CD4-positive, alpha-beta T cell (primary cell): ENCODE data around the gene ALK. TPM values are rescaled to one million over a fixed set of nuclear protein-coding genes. Genes with fewer than 3 reads are reported as not detected.
"Not testable (repeated sequence)": the region's sequence is repeated elsewhere in the genome, so short reads cannot be mapped to it uniquely, and the experiment has no call there.

ENCODE experiments used
- ATAC-seq: fragments of 200-7000 bp; cut with Tn5 transposase; one replicate; pipeline ENCODE4 v1.10.0; 2022; ENCODE audit warnings: mild to moderate bottlenecking; ENCODE audit not compliant: poor library complexity
- CTCF ChIA-PET: fragments of 350-600 bp; sonication (Branson Sonifier 250); formaldehyde crosslinking; loops from one replicate; lab custom pipeline; 2021; ENCODE audit warnings: antibody characterized with exemption, inconsistent platforms; lab: Charles Lee
- POLR2A ChIA-PET: fragments of 350-600 bp; sonication (Branson Sonifier 250); formaldehyde crosslinking; loops from one replicate; lab custom pipeline; 2021; ENCODE audit warnings: antibody characterized with exemption, inconsistent platforms; lab: Charles Lee
- DNase-seq, 14 experiments: peaks; one replicate each; pipeline ENCODE4 v3.0.0-alpha.2; 2013 to 2020; ENCODE audit warnings: mixed read lengths in 2 of 14
- H3K27ac ChIP-seq, 2 donors: one replicate each; pipeline versions ENCODE4 v1.5.1 to v1.7.0; 2013; ENCODE audit warnings: low read length in 2 of 2, low read depth in 1 of 2, mild to moderate bottlenecking in 1 of 2
- H3K27me3 ChIP-seq, 2 experiments: 1 replicate in 1 of 2; 2 replicates in 1 of 2; pipeline versions ENCODE4 v1.6.1 to v1.7.0; 2013; ENCODE audit warnings: low read length in 2 of 2, control low read depth in 1 of 2, mild to moderate bottlenecking in 1 of 2, moderate library complexity in 1 of 2; ENCODE audit not compliant: insufficient read depth in 2 of 2, control insufficient read depth in 1 of 2
- H3K36me3 ChIP-seq: one replicate; pipeline ENCODE4 v1.6.1; 2013; ENCODE audit warnings: low read length, control low read depth; ENCODE audit not compliant: insufficient read depth
- H3K4me1 ChIP-seq: one replicate; pipeline ENCODE4 v1.6.1; 2013; ENCODE audit warnings: low read length, control low read depth; ENCODE audit not compliant: insufficient read depth
- H3K4me3 ChIP-seq: one replicate; pipeline ENCODE4 v1.5.1; 2013; ENCODE audit warnings: mild to moderate bottlenecking, low read length, moderate library complexity
- H3K9me3 ChIP-seq, 2 experiments: 1 replicate in 1 of 2; 2 replicates in 1 of 2; pipeline versions ENCODE4 v1.6.1 to v1.7.0; 2013; ENCODE audit warnings: low read length in 2 of 2, mild to moderate bottlenecking in 2 of 2, control low read depth in 1 of 2, moderate library complexity in 1 of 2; ENCODE audit not compliant: control insufficient read depth in 1 of 2, insufficient read depth in 1 of 2
- H3K27ac Mint-ChIP-seq: one replicate; pipeline ENCODE4 v1.8.0; 2020; ENCODE audit warnings: mixed read lengths
- H3K27me3 Mint-ChIP-seq: one replicate; pipeline ENCODE4 v1.8.0; 2021; ENCODE audit warnings: mixed read lengths
- H3K36me3 Mint-ChIP-seq: one replicate; pipeline ENCODE4 v1.8.0; 2021; ENCODE audit warnings: low read depth, mixed read lengths
- H3K4me1 Mint-ChIP-seq: one replicate; pipeline ENCODE4 v1.8.0; 2021; ENCODE audit warnings: low read depth, mixed read lengths
- H3K4me3 Mint-ChIP-seq: one replicate; pipeline ENCODE4 v1.8.0; 2020; ENCODE audit warnings: mild to moderate bottlenecking, mixed read lengths
- H3K9me3 Mint-ChIP-seq: one replicate; pipeline ENCODE4 v1.8.0; 2020; ENCODE audit warnings: mixed read lengths
- intact Hi-C, 2 experiments: fragments of 100-400 bp; cut with DNase I in 1 of 2; cut with micrococcal nuclease in 1 of 2; formaldehyde crosslinking; loops; one replicate each; pipeline versions ENCODE4 v1.15.1 to v1.9.0; 2023 to 2025; cut with DNase I, micrococcal nuclease
- total RNA-seq, 174 experiments: library from RNA in 2 of 174; stranded (reverse) in 2 of 174; gene quantifications; one replicate each; pipeline ENCODE4 v1.2.3 and lab custom pipeline; 2021 to 2026
- TF ChIP-seq, protein P1 (sequence below): fragments of 200-600 bp; IDR thresholded peaks from one replicate; pipeline ENCODE4 v1.8.0; 2022; ENCODE audit warnings: antibody characterized with exemption, mild to moderate bottlenecking

Gene ALK
- total RNA-seq, 2 experiments from 2014 or later: not detected

DNA sequence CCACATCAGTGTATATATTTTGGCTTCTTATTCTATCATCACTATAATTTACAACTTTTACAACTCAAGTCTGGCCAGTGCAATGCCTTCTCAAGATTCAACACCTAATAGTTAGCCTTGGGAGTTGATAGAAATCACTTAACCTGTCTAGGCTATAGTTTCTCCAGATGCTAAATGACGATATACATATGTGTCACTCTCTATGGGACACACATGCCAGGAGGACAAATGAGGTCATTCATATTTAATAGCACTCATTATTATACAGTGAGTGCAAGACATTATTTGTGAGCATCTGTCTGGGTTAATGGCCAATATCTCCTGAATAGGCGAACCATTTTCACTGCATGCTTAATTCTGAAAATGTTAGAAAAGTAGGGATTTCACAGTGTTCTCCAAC, 89.8 kb downstream of the ALK start:
- H3K4me1 Mint-ChIP-seq: no peaks in the 10 kb centered on the region
- H3K27ac Mint-ChIP-seq: no peak overlapping the region
- peaks cover 0 to 3% of the 10 kb centered on the region in 2 experiments for H3K9me3 ChIP-seq
- peaks cover 34% of the 10 kb centered on the region for H3K27me3 Mint-ChIP-seq
- H3K4me3 Mint-ChIP-seq: no peak overlapping the region
- DNase-seq: no peak
- H3K4me1 ChIP-seq: no peaks in the 10 kb centered on the region
- peaks cover 0 to 4% of the 10 kb centered on the region in 2 experiments for H3K27me3 ChIP-seq
- H3K27ac ChIP-seq: no peak overlapping the region
- H3K9me3 Mint-ChIP-seq: peaks cover 8% of the 10 kb centered on the region
- no peak overlapping the region for H3K4me3 ChIP-seq
- no peaks in the 10 kb centered on the region for H3K36me3 ChIP-seq
- CTCF ChIA-PET: no interaction called here
- no peak for ATAC-seq
- no peaks in the 10 kb centered on the region for H3K36me3 Mint-ChIP-seq
- POLR2A ChIA-PET: no interaction called here
- intact Hi-C loops: no loop called here
- TF ChIP-seq, protein P1, sequence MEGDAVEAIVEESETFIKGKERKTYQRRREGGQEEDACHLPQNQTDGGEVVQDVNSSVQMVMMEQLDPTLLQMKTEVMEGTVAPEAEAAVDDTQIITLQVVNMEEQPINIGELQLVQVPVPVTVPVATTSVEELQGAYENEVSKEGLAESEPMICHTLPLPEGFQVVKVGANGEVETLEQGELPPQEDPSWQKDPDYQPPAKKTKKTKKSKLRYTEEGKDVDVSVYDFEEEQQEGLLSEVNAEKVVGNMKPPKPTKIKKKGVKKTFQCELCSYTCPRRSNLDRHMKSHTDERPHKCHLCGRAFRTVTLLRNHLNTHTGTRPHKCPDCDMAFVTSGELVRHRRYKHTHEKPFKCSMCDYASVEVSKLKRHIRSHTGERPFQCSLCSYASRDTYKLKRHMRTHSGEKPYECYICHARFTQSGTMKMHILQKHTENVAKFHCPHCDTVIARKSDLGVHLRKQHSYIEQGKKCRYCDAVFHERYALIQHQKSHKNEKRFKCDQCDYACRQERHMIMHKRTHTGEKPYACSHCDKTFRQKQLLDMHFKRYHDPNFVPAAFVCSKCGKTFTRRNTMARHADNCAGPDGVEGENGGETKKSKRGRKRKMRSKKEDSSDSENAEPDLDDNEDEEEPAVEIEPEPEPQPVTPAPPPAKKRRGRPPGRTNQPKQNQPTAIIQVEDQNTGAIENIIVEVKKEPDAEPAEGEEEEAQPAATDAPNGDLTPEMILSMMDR: no peak

DNA sequence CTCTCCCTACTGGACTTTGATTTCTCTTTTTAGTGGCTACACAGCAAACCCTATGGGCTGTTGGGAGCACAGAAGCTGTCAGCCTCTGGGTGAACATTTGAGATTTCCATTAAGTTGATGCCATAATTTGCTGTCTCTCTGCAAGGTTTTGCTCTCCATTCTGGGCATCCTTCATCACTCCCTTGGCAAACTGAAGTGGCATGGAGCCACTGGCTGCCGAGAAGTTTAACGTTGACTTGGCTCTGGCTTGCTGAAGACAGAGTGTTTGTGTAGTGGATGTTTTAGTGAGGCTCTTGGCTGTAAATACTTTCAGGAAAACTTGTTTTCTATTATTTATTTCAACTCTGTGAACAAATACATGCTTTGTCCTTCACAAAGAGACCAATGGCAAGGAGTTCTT, 91.5 kb downstream of the ALK start:
- Histone ChIP-seq H3K27me3 (peaks cover 0 to 6% of the 10 kb centered on the region in 2 experiments), H3K9me3 (peaks cover 0 to 3% of the 10 kb centered on the region in 2 experiments), H3K36me3 (no peaks in the 10 kb centered on the region), H3K4me3 (no peak overlapping the region), H3K27ac (no peak overlapping the region), H3K4me1 (no peaks in the 10 kb centered on the region)
- intact Hi-C loops: no loop called here
- peaks cover 43% of the 10 kb centered on the region for H3K27me3 Mint-ChIP-seq
- no peaks in the 10 kb centered on the region for H3K36me3 Mint-ChIP-seq
- CTCF ChIA-PET: no interaction called here
- DNase-seq: no peak
- no peaks in the 10 kb centered on the region for H3K9me3 Mint-ChIP-seq
- TF ChIP-seq, protein P1: no peak
- ATAC-seq: no peak
- H3K27ac Mint-ChIP-seq: no peak overlapping the region
- POLR2A ChIA-PET: no interaction called here
- H3K4me3 Mint-ChIP-seq: no peak overlapping the region
- no peaks in the 10 kb centered on the region for H3K4me1 Mint-ChIP-seq

DNA sequence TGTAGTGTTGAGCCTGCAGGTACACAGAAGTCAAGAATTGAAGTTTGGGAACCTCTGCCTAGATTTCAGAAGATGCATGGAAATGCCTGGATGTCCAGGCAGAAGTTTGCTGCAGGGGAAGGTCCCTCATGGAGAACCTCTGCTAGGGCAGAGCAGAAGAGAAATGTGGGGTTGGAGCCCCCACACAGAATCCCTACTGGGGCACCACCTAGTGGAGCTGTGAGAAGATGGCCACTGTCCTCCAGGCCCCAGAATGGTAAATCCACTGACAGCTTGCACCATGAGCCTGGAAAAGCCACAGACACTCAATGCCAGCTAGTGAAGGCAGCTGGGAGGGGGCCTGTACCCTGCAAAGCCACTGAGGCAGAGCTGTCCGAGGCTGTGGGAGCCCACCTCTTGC, 97.2 kb downstream of the ALK start:
- H3K9me3 Mint-ChIP-seq, H3K4me1 Mint-ChIP-seq, H3K4me1 ChIP-seq, H3K27ac Mint-ChIP-seq, H3K4me3 Mint-ChIP-seq, DNase-seq, intact Hi-C loops, POLR2A ChIA-PET, CTCF ChIA-PET, H3K27ac ChIP-seq, H3K36me3 Mint-ChIP-seq, H3K4me3 ChIP-seq, H3K27me3 ChIP-seq, H3K9me3 ChIP-seq, H3K36me3 ChIP-seq, ATAC-seq: not testable (repeated sequence)
- H3K27me3 Mint-ChIP-seq: peaks cover 34% of the 10 kb centered on the region

DNA sequence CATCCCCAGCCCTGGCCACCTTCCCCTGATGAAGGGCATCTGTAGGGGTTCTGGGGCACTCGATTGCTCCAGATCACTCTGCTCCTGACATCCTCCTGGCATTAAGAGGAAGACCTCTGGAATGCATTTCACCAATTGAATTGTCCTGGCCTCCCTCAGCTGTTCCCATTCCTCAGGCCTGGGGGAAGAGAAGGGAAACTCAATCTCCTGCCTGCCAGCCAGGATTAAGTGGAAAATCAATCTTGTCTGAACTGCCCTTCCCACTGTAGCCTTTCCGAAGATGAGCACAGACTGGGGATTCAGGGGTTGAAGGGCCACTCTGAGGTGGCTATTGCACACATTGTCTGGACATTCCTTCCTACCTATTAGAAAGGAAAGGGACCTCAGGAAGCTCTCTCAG, 99.8 kb downstream of the ALK start:
- Histone ChIP-seq H3K27me3 (peaks cover 0 to 2% of the 10 kb centered on the region in 2 experiments), H3K9me3 (no peaks in the 10 kb centered on the region), H3K36me3 (no peaks in the 10 kb centered on the region), H3K4me3 (no peak overlapping the region), H3K4me1 (no peaks in the 10 kb centered on the region), H3K27ac (no peak overlapping the region)
- TF ChIP-seq, protein P1: no peak
- no peaks in the 10 kb centered on the region for H3K9me3 Mint-ChIP-seq
- ChIA-PET CTCF (no interaction called here), POLR2A (no interaction called here)
- intact Hi-C loops: no loop called here
- no peak overlapping the region for H3K27ac Mint-ChIP-seq
- no peaks in the 10 kb centered on the region for H3K4me1 Mint-ChIP-seq
- H3K36me3 Mint-ChIP-seq: no peaks in the 10 kb centered on the region
- ATAC-seq (no peak), DNase-seq (no peak)
- H3K4me3 Mint-ChIP-seq: no peak overlapping the region
- H3K27me3 Mint-ChIP-seq: peaks cover 24% of the 10 kb centered on the region
